ENCODE data around the gene GPR39.

Gene GPR39

GRCh38 chr2:132646540-132647108 lies 230.0 kb downstream of the GPR39 start:
- no peak for DNase-seq

GRCh38 chr2:132651115-132652045 lies 234.8 kb downstream of the GPR39 start:
- DNase-seq = peak; percentile 4

DNA sequence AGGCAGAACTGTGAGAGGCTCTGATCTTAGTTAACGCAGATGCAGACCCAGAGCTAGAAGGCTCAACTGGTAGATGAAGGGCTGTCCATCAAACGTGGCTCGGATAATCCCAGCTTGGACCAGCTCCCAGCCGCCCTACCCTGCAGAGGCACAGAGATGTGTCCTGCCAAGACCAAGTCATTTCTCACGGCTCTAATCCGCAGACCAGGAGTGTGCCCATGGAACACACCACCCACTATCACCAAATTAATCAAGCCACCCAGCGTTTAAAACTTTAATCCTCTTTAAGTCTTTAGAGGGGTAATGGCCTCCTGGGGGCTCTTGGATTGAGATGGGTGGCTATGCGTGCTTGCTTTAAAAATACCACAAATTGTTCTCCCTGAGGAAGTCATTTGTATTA lies 235.9 kb downstream of the GPR39 start:
- DNase-seq = no peak

DNA sequence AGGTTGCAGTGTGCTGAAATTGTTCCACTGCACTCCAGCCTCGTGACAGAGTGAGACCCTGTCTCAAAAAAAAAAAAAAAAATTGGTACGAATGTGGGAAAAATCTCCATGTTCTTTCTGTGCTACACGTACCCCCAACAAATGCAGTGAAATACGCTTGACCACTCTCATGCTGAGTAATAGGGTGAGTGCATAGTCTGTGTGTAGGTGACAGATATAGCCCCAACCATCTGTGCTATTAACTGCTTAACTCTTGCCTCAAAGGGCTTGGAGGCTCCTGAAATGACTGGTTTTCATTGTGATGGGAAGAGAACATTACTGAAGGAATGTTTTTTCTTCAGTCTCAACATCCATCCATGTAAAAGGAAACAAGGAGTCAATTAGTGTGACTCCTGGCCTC lies 237.7 kb downstream of the GPR39 start:
- no peak for DNase-seq

DNA sequence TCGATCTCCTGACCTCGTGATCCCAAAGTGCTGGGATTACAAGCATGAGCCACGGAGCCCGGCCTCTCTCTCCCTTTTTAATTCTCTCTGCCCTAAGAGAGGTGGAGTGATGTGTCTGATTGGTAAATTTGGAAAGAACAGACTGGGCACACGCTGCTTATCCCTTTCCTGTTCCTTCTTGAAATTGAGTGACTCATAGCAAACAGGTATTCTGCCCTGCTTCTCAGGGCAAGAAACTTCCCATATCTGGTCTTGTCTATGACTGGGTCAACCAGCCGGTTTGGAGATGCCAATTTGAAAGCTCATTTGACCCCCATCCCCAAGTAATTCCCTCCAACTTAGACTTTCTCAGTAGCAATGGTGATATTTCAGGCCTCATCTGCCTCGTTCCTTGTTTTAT lies 238.4 kb downstream of the GPR39 start:
- no peak for DNase-seq

- no peak for DNase-seq
Observed at GRCh38 chr2:132656266-132656975, 239.8 kb downstream of the GPR39 start.

DNA sequence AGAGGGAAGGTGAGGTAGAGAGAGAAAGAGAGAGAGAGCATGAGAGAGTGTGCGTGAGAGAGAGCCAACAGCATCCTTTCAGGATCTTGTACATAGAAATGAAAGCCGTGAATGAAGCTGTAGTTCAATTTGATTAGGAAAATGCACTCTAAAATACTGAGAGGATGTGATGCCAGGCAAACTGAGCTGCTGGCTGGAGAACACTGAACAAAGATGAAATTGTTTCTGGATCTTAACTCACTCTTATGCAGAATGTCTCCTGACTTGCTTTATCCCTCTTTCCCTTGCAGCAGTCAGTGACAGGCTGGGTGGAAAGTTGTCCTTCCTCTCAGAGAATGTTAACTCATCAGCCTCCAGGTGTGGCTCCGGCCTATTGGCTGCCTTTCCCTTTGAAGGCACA lies 242.7 kb downstream of the GPR39 start:
- no peak for DNase-seq

- DNase-seq = no peak
Observed at GRCh38 chr2:132662732-132663131, 246.1 kb downstream of the GPR39 start.

GRCh38 chr2:132664096-132664495 lies 247.5 kb downstream of the GPR39 start:
- DNase-seq = no peak

- no peak for DNase-seq
Observed at GRCh38 chr2:132665401-132666140, 249.0 kb downstream of the GPR39 start.

- no peak for DNase-seq
Observed at GRCh38 chr2:132667706-132668105, 251.1 kb downstream of the GPR39 start.

GRCh38 chr2:132668189-132668823 lies 251.7 kb downstream of the GPR39 start:
- no peak for DNase-seq

DNA sequence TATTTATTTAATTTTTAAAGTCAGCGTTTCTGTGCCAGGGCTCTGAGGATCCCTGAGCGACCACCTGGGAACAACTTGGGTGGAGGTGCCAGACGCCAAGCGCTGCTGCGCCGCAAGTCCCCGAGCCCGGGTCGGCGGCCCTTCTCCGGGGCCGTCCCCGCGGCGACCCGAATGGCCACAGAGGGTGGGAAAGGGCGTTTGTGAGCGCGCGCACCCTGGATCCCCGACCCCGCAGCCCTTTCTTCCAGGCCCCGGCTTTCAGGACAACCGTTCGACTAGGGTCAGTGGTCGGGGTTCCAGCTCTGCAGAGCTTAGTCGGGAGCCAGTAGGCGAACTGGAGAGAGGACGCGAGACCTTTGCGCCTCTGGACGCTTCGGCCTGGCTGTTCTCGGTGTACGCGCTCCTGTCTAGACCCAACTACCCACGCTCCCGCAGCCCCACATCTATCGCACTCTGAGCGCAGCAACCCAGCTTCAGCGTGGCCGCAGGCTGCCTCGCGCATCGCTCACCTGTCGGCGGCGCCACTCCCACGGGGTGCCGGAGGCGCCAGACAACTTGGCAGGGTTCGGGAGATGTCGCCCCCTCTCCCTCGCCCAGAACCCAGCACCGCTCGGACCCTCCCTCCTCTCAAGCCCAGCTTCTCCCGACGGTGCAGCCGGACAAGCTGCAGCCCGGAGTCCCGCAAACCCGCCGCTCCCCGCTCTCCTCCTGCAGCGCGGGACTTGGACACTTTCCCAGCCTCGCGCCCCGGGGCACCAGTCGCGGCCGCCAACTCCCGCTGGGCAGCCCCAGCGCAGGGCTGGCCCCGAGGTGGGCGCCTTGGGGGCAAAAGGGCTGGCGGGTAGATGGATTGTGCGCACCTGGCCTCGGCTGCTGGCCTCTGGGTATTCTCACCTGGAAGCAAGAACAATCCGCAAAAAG lies 252.6 kb downstream of the GPR39 start:
- DNase-seq = no peak

GRCh38 chr2:132669908-132670495 lies 253.4 kb downstream of the GPR39 start, which contains the start of gene LYPD1:
Gene LYPD1 (minus strand): TSS chr2:132670205. CDS start chr2:132669932, 273 bp downstream.
- DNase-seq = no peak

GRCh38 chr2:132670496-132671150 lies 254.0 kb downstream of the GPR39 start:
- DNase-seq = no peak

DNA sequence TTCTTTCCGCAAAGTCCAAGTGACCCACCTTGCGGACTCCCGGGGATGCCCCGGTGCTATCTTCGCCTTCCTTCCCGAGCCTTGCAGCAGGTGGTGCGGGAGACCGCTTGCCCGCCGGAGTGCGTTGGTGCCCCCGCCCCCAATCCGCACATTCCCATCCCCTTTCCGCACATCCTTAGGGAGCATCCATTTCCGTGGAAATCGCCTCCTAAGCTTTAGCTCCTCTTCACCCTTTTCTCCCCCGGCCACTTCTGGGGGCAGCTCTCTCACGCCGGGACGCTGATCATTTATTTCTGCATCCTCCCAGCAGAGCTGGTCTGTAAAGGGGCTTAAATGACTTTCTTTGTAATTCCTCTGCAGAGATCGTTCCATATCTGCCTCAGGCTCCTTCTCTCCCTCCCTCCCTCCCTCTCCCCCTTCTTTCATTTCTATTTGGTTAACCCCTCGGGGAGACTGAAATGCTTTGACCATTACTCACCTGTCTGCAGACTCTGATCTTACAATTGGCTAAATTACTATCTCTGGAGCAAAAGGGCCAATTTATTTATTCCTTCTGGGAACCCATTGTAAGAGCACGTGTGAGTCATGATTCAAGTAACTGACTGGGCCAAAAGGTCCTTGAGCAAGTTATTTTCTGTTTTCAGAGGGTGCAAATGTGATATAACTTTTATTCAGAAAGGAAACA lies 254.7 kb downstream of the GPR39 start:
- DNase-seq = no peak

- DNase-seq = no peak
Observed at GRCh38 chr2:132676999-132677398, 260.4 kb downstream of the GPR39 start.

DNA sequence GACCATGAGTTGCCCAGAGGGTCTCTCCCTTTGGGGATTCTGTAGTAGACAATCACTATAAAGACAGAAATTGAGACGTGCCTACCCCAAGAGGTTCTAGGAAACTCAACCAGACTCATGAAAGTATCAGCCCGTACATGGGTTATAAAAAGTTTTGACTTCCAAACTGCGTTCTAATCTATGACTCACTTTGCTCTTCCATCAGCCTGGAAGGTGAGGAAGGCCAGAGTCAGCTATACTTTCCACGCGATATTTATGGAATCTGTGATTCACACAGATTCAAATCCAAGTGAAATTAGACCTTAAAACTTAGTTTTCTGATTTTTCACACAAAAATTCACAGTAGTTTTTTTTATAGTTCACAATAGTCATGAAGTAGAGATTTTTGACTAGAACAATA lies 261.1 kb downstream of the GPR39 start:
- no peak for DNase-seq

DNA sequence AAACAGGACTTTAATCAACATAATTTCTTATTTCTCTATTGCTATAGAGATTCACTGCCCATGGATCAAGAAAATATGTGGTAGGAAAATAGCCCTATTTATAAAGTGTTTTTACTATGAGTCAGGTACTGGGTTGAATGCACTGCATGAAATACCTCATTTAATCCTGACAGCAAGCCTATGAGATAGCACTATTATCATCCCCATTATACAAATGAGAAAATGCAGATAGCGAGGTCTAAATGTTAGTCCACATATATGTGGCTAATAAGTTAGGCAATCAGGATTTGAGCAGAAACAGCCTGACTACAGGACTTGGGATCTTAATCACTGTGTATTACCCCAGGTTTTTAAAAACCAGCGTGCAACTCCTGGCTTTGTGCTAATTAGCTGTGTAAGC lies 261.9 kb downstream of the GPR39 start:
- no peak for DNase-seq

GRCh38 chr2:132680544-132680943 lies 263.9 kb downstream of the GPR39 start:
- DNase-seq = no peak
